K562 (cell line): ENCODE results near the gene TAAR8. TPM values are rescaled to one million over a fixed set of nuclear protein-coding genes. Genes with fewer than 3 reads are reported as not detected.

Experiments
- ATAC-seq: fragments of 200-7000 bp; cut with Tn5 transposase; 3 replicates; pipeline ENCODE4 v1.9.1; 2020; ENCODE audit warnings: moderate library complexity
- BruUV-seq: library from RNA; stranded (reverse); fragments of 400-500 nt; replicated peaks from 2 replicates; lab custom pipeline; 2021; lab: Mats Ljungman, UMichigan
- CTCF ChIA-PET: fragments of 300-600 bp; formaldehyde crosslinking; extraction: SDS; loops from one replicate; lab custom pipeline; 2021; ENCODE audit warnings: low intra/inter-chr PET ratio; lab: Yijun Ruan, JAX
- POLR2A ChIA-PET: fragments of 300-600, 350-650 bp; sonication (Branson Sonifier 250); formaldehyde crosslinking; extraction: SDS; loops from one replicate; lab custom pipeline; 2021; ENCODE audit warnings: antibody characterized with exemption, inconsistent platforms; lab: Yijun Ruan, JAX
- DNase-seq, 4 experiments: peaks; one replicate each; pipeline versions ENCODE4 v3.0.0 to v3.0.0-alpha.2; 2011 to 2018; ENCODE audit warnings: low spot score in 3 of 4, mixed read lengths in 3 of 4; ENCODE audit errors: extremely low read depth in 1 of 4
- FAIRE-seq: peaks from 2 replicates; lab custom pipeline; 2011; peaks lifted over from hg19 to GRCh38; lab: Jason Lieb, UNC
- H2AFZ ChIP-seq: 2 replicates; pipeline ENCODE4 v1.6.0; 2011; ENCODE audit warnings: low read depth, low read length, control low read depth, inconsistent platforms
- H3K27ac ChIP-seq: fragments of 200-600 bp; 3 replicates; pipeline ENCODE4 v1.8.0; 2011; ENCODE audit warnings: low read depth, mild to moderate bottlenecking, control low read depth, inconsistent platforms, low read length, moderate library complexity, mixed read lengths; ENCODE audit errors: extremely low read depth
- H3K27me3 ChIP-seq, 2 experiments: fragments of 300-600 bp in 1 of 2; 2 replicates in 1 of 2; 3 replicates in 1 of 2; pipeline versions ENCODE4 v1.6.0 to v1.8.0; 2011; ENCODE audit warnings: inconsistent platforms in 2 of 2, low read length in 2 of 2, mild to moderate bottlenecking in 1 of 2, mixed read lengths in 1 of 2, moderate library complexity in 1 of 2; ENCODE audit not compliant: control insufficient read depth in 2 of 2, insufficient read depth in 2 of 2
- H3K36me3 ChIP-seq: fragments of 300-600 bp; 3 replicates; pipeline ENCODE4 v1.8.0; 2011; ENCODE audit warnings: mild to moderate bottlenecking, low read length, inconsistent platforms; ENCODE audit not compliant: control insufficient read depth, insufficient read depth
- H3K4me1 ChIP-seq, 2 experiments: fragments of 200-600 bp in 1 of 2; replicated peaks in 1 of 2; 2 replicates in 1 of 2; 3 replicates in 1 of 2; pipeline versions ENCODE4 v1.5.1 to v1.8.0; 2011; ENCODE audit warnings: inconsistent platforms in 2 of 2, low read length in 2 of 2, mild to moderate bottlenecking in 1 of 2, mixed read lengths in 1 of 2, moderate library complexity in 1 of 2; ENCODE audit not compliant: control insufficient read depth in 2 of 2, insufficient read depth in 2 of 2
- H3K4me2 ChIP-seq: 2 replicates; pipeline ENCODE4 v1.6.1; 2011; ENCODE audit warnings: low read length, control low read depth, inconsistent platforms, mixed read lengths; ENCODE audit not compliant: insufficient read depth
- H3K4me3 ChIP-seq: fragments of 200-600 bp; sonication (generic), shearing (Covaris generic); 2 replicates; pipeline ENCODE4 v1.5.1; 2016; ENCODE audit warnings: control low read depth, inconsistent platforms
- H3K79me2 ChIP-seq: fragments of 200-600 bp; 3 replicates; pipeline ENCODE4 v1.8.0; 2011; ENCODE audit warnings: low read length, inconsistent platforms; ENCODE audit not compliant: control insufficient read depth, insufficient read depth
- H3K9ac ChIP-seq, 2 experiments: 2 replicates each; pipeline versions ENCODE4 v1.6.0 to v1.6.1; 2011; ENCODE audit warnings: low read depth in 2 of 2, low read length in 2 of 2, control low read depth in 1 of 2, inconsistent platforms in 1 of 2, mild to moderate bottlenecking in 1 of 2, mixed read lengths in 1 of 2; ENCODE audit not compliant: insufficient read depth in 1 of 2
- H3K9me1 ChIP-seq: one replicate; pipeline ENCODE4 v1.6.0; 2011; ENCODE audit warnings: inconsistent platforms, mild to moderate bottlenecking, low read length, moderate library complexity; ENCODE audit not compliant: control insufficient read depth, insufficient read depth
- H3K9me3 ChIP-seq: replicated peaks from 2 replicates; pipeline ENCODE4 v1.5.1; 2011; ENCODE audit warnings: low read depth, low read length, inconsistent platforms; ENCODE audit not compliant: control insufficient read depth, insufficient read depth
- H4K20me1 ChIP-seq: replicated peaks from 2 replicates; pipeline ENCODE4 v1.6.1; 2011; ENCODE audit warnings: low read length, inconsistent platforms, mixed read lengths; ENCODE audit not compliant: control insufficient read depth, insufficient read depth
- AFF4 ChIP-seq: sonication (generic); formaldehyde crosslinking; IDR thresholded peaks from 2 replicates; pipeline ENCODE4 v1.8.0; 2023; ENCODE audit warnings: mild to moderate bottlenecking, missing genetic modification reagents
- NEUROD1 ChIP-seq: fragments of 150-350 bp; IDR thresholded peaks from 2 replicates; pipeline ENCODE4 v1.6.1; 2014; ENCODE audit warnings: borderline replicate concordance, low read length, low read depth; ENCODE audit not compliant: partially characterized antibody
- NFATC3 ChIP-seq: fragments of 450-650 bp; IDR thresholded peaks from 2 replicates; pipeline ENCODE4 v1.6.1; 2017; ENCODE audit warnings: mild to moderate bottlenecking
- SPI1 ChIP-seq: IDR thresholded peaks from 2 replicates; pipeline ENCODE4 v1.6.1; 2011; ENCODE audit warnings: low read depth, low read length, control low read depth, borderline replicate concordance
- ZFP91 ChIP-seq: sonication (generic); formaldehyde crosslinking; IDR thresholded peaks from 2 replicates; pipeline ENCODE4 v1.8.0; 2022; ENCODE audit warnings: mild to moderate bottlenecking, missing genetic modification reagents
- WGBS: fragments of 100-300 bp; shearing (Covaris generic); methylation state at CpG from one replicate; pipeline ENCODE4 v1.1.6; 2016; ENCODE audit warnings: low coverage, mixed read lengths; ENCODE audit not compliant: insufficient coverage; ENCODE audit errors: missing lambda C conversion rate; 5-methylcytosine and 5-hydroxymethylcytosine counted together
- in situ Hi-C: fragments of 300-500 bp; cut with MboI; formaldehyde crosslinking; loops from 4 replicates; pipeline ENCODE4 v1.15.0; 2018; ENCODE audit warnings: inconsistent platforms, mixed read lengths
- intact Hi-C: fragments of 100-400 bp; cut with micrococcal nuclease; formaldehyde crosslinking; loops from 2 replicates; pipeline ENCODE4 v1.14.2; 2022
- polyA plus RNA-seq, 8 experiments: library from polyadenylated mRNA; depleted of rRNA in 4 of 8; stranded (reverse) in 5 of 8; unstranded in 3 of 8; fragments of >200 nt; fragmentation: Nextera tagmentation in 2 of 8; fragmentation: Illumina TruSeq in 1 of 8; extraction: Ambion mirVana in 2 of 8; extraction: Trizol in 1 of 8; gene quantifications; 2 replicates each; pipeline versions ENCODE4 v1.2.1 to v1.2.3, GENCODE V29; 2011 to 2014; ENCODE audit warnings: inconsistent platforms in 1 of 8, missing spikeins in 1 of 8
- total RNA-seq, 7 experiments: library from RNA; depleted of rRNA in 6 of 7; stranded (reverse); fragments of >200 nt in 6 of 7; fragmentation: Illumina TruSeq in 2 of 7; extraction: Trizol in 2 of 7; gene quantifications; 2 replicates each; pipeline versions ENCODE4 v1.2.1 to v1.2.3, GENCODE V29; 2011 to 2021; ENCODE audit warnings: low replicate concordance in 1 of 7

Gene TAAR8
- total and polyA plus RNA-seq, 9 of the 15 experiments (the other 6 are each of a cell fraction or from before 2014, with no cell fraction given) = not detected

- ChIA-PET CTCF (no interaction called here), POLR2A (interaction anchor here (1.0 to 1.5 kb wide), 3 partner anchors 14 to 306 kb away, joined by 3 to 12 read pairs (median 6); partner anchors contain the start of gene RPS12)
- Histone ChIP-seq H3K9me3 (no peaks in the 10 kb centered on the region), H3K27ac (peak overlapping the region; percentile 61), H3K9me1 (no peaks in the 10 kb centered on the region), H3K36me3 (peaks cover 7% of the 10 kb centered on the region; the same call in 2 of the 3 replicates), H3K4me3 (peak overlapping the region; percentile 77), H3K79me2 (peaks cover 54% of the 10 kb centered on the region), H3K4me2 (peak overlapping the region; percentile 85; the same call in 1 of the 2 replicates), H4K20me1 (no peaks in the 10 kb centered on the region), H2AFZ (peak overlapping the region; percentile 86), H3K9ac (peak overlapping the region; percentile 73 to 90), H3K4me1 (peaks cover 0 to 14% of the 10 kb centered on the region in 2 experiments; a peak in 3 of 5 replicates), H3K27me3 (no peaks in the 10 kb centered on the region)
- in situ Hi-C loops (loop anchor here (25.0 kb wide), 1 partner anchor 1575 kb away; no protein-coding TSS in a partner anchor), intact Hi-C loops (loop anchor here (5.0 kb wide), 1 partner anchor 300 kb away; the partner anchor contains the start of gene RPS12)
- TF ChIP-seq AFF4 (CRISPR knock-in tag) = 0 out of 2 replicates have a peak, but pooled peaks have one; percentile 52
- peak; percentile 70 for TF ChIP-seq ZFP91 (CRISPR knock-in tag)
- no peak for TF ChIP-seq NEUROD1
- TF ChIP-seq NFATC3 = no peak
- TF ChIP-seq SPI1 = peak; percentile 98
- DNase-seq = no peak
- WGBS = 0% methylated on average over 7 of the region's 7 CpGs
- no peak for FAIRE-seq
- no TSS peak for BruUV-seq
- no peak for ATAC-seq
Observed at GRCh38 chr6:132512342-132512637, 40.2 kb upstream of the TAAR8 start.
